IMR-90 (cell line): ENCODE measurements around the gene FGGY. TPM values are rescaled to one million over a fixed set of nuclear protein-coding genes. Genes with fewer than 3 reads are reported as not detected.

ENCODE experiments used
- ATAC-seq: fragments of 200-7000 bp; cut with Tn5 transposase; 2 replicates; pipeline ENCODE4 v1.9.1; 2020; ENCODE audit warnings: low read depth, mild to moderate bottlenecking, moderate library complexity
- BruUV-seq: library from RNA; stranded (reverse); fragments of 400-500 nt; replicated peaks from 2 replicates; lab custom pipeline; 2021; lab: Mats Ljungman, UMichigan
- CTCF ChIA-PET: fragments of 300-600 bp; formaldehyde crosslinking; extraction: SDS; loops from one replicate; lab custom pipeline; 2021; ENCODE audit warnings: antibody characterized with exemption; lab: Yijun Ruan, JAX
- POLR2A ChIA-PET: fragments of 300-600 bp; sonication (Branson Sonifier 250); formaldehyde crosslinking; loops from one replicate; lab custom pipeline; 2022; ENCODE audit warnings: antibody characterized with exemption; ENCODE audit not compliant: unreplicated experiment; lab: Charles Lee
- DNase-seq: peaks from one replicate; pipeline ENCODE4 v3.0.0; 2013
- H2AFZ ChIP-seq: replicated peaks from 2 replicates; pipeline ENCODE3; 2013; ENCODE audit warnings: low read length, mild to moderate bottlenecking; ENCODE audit not compliant: poor library complexity
- H2AK5ac ChIP-seq: 2 replicates; pipeline ENCODE4 v1.6.1; 2013; ENCODE audit warnings: low read depth, low read length, inconsistent platforms
- H2AK9ac ChIP-seq: replicated peaks from 2 replicates; pipeline ENCODE3; 2013; ENCODE audit warnings: mild to moderate bottlenecking, low read depth, low read length, moderate library complexity; ENCODE audit not compliant: poor library complexity
- H2BK120ac ChIP-seq: 2 replicates; pipeline ENCODE4 v1.6.1; 2013; ENCODE audit warnings: low read depth, low read length, inconsistent platforms
- H2BK15ac ChIP-seq: 3 replicates; pipeline ENCODE4 v1.6.1; 2013; ENCODE audit warnings: low read depth, low read length, inconsistent platforms
- H2BK20ac ChIP-seq: 2 replicates; pipeline ENCODE4 v1.6.1; 2013; ENCODE audit warnings: low read depth, mild to moderate bottlenecking, inconsistent platforms, low read length, moderate library complexity
- H2BK5ac ChIP-seq: 2 replicates; pipeline ENCODE4 v1.6.1; 2013; ENCODE audit warnings: mild to moderate bottlenecking, low read depth, low read length, inconsistent platforms; ENCODE audit not compliant: poor library complexity, severe bottlenecking
- H3K14ac ChIP-seq: replicated peaks from 2 replicates; pipeline ENCODE4 v1.6.1; 2013; ENCODE audit warnings: low read depth, low read length, inconsistent platforms
- H3K18ac ChIP-seq: 2 replicates; pipeline ENCODE4 v1.6.1; 2013; ENCODE audit warnings: low read depth, low read length, control low read depth
- H3K23ac ChIP-seq: 2 replicates; pipeline ENCODE4 v1.6.1; 2013; ENCODE audit warnings: low read depth, low read length, inconsistent platforms
- H3K27ac ChIP-seq: 2 replicates; pipeline ENCODE4 v1.5.1; 2013; ENCODE audit warnings: mild to moderate bottlenecking, control low read depth, low read length; ENCODE audit not compliant: insufficient read depth
- H3K27me3 ChIP-seq: 2 replicates; pipeline ENCODE4 v1.6.1; 2013; ENCODE audit warnings: low read length; ENCODE audit not compliant: control insufficient read depth, insufficient read depth
- H3K36me3 ChIP-seq: 2 replicates; pipeline ENCODE4 v1.6.1; 2013; ENCODE audit warnings: low read length, mixed read lengths; ENCODE audit not compliant: control insufficient read depth, insufficient read depth
- H3K4ac ChIP-seq: 2 replicates; pipeline ENCODE4 v1.6.1; 2013; ENCODE audit warnings: low read depth, low read length, inconsistent platforms
- H3K4me1 ChIP-seq: 2 replicates; pipeline ENCODE4 v1.6.1; 2013; ENCODE audit warnings: low read length, mixed read lengths; ENCODE audit not compliant: control insufficient read depth, insufficient read depth
- H3K4me2 ChIP-seq: 2 replicates; pipeline ENCODE4 v1.6.1; 2013; ENCODE audit warnings: low read depth, mild to moderate bottlenecking, control low read depth, low read length, moderate library complexity
- H3K4me3 ChIP-seq: 2 replicates; pipeline ENCODE4 v1.5.1; 2013; ENCODE audit warnings: low read depth, mild to moderate bottlenecking, control low read depth, low read length, moderate library complexity; ENCODE audit not compliant: insufficient read depth
- H3K56ac ChIP-seq: 2 replicates; pipeline ENCODE4 v1.6.1; 2013; ENCODE audit warnings: low read length, inconsistent platforms; ENCODE audit not compliant: insufficient read depth; ENCODE audit errors: extremely low read depth
- H3K79me1 ChIP-seq, 2 experiments: 2 replicates each; pipeline ENCODE4 v1.6.1; 2013; ENCODE audit warnings: low read length in 2 of 2, inconsistent platforms in 1 of 2, low read depth in 1 of 2
- H3K9ac ChIP-seq: 2 replicates; pipeline ENCODE4 v1.6.1; 2013; ENCODE audit warnings: low read depth, low read length, control low read depth
- H3K9me1 ChIP-seq: 2 replicates; pipeline ENCODE4 v1.6.1; 2013; ENCODE audit warnings: low read length, inconsistent platforms; ENCODE audit not compliant: insufficient read depth
- H3K9me3 ChIP-seq: 2 replicates; pipeline ENCODE4 v1.6.1; 2013; ENCODE audit warnings: low read length; ENCODE audit not compliant: control insufficient read depth, insufficient read depth
- H4K20me1 ChIP-seq: 2 replicates; pipeline ENCODE4 v1.6.1; 2013; ENCODE audit warnings: low read length, inconsistent platforms; ENCODE audit not compliant: insufficient read depth
- H4K5ac ChIP-seq: 2 replicates; pipeline ENCODE4 v1.6.1; 2013; ENCODE audit warnings: mild to moderate bottlenecking, low read depth, low read length, control low read depth
- H4K8ac ChIP-seq, 2 experiments: 2 replicates each; pipeline ENCODE4 v1.6.1; 2013; ENCODE audit warnings: low read depth in 2 of 2, low read length in 2 of 2, control low read depth in 1 of 2, inconsistent platforms in 1 of 2
- H4K91ac ChIP-seq: 2 replicates; pipeline ENCODE4 v1.6.1; 2013; ENCODE audit warnings: low read depth, low read length, inconsistent platforms; ENCODE audit not compliant: insufficient read depth
- CEBPB ChIP-seq: IDR thresholded peaks from 2 replicates; pipeline ENCODE4 v1.6.1; 2012; ENCODE audit warnings: low read depth, low read length, improper control_type of control experiment
- ELK1 ChIP-seq: fragments of 150-350 bp; IDR thresholded peaks from 2 replicates; pipeline ENCODE4 v1.6.1; 2016; ENCODE audit warnings: low read depth, mild to moderate bottlenecking, low read length, moderate library complexity, borderline replicate concordance
- MAZ ChIP-seq: IDR thresholded peaks from 2 replicates; pipeline ENCODE4 v1.6.1; 2012; ENCODE audit warnings: low read depth, mild to moderate bottlenecking, low read length, improper control_type of control experiment, moderate library complexity, borderline replicate concordance
- NFE2L2 ChIP-seq: fragments of 150-350 bp; IDR thresholded peaks from 2 replicates; pipeline ENCODE4 v1.6.1; 2016; ENCODE audit warnings: low read depth, mild to moderate bottlenecking, low read length
- RAD21 ChIP-seq: IDR thresholded peaks from 2 replicates; pipeline ENCODE4 v1.6.1; 2012; ENCODE audit warnings: low read length, improper control_type of control experiment
- RCOR1 ChIP-seq: IDR thresholded peaks from 2 replicates; pipeline ENCODE4 v1.6.1; 2012; ENCODE audit warnings: mild to moderate bottlenecking, low read length, improper control_type of control experiment; ENCODE audit not compliant: insufficient replicate concordance
- RFX5 ChIP-seq: IDR thresholded peaks from 2 replicates; pipeline ENCODE4 v1.8.0; 2012; ENCODE audit warnings: low read depth, mild to moderate bottlenecking, low read length, moderate library complexity
- dilution Hi-C: fragments of 300-500 bp; cut with HindIII; formaldehyde crosslinking; loops from one replicate; pipeline ENCODE4 v1.14.3; 2018; ENCODE audit warnings: low sequenced_read_pairs; ENCODE audit not compliant: unreplicated experiment
- in situ Hi-C: fragments of 300-500 bp; cut with MboI; formaldehyde crosslinking; loops from 3 replicates; pipeline ENCODE4 v1.14.3; 2019; ENCODE audit warnings: low sequenced_read_pairs, inconsistent platforms, mixed read lengths
- intact Hi-C: fragments of 100-400 bp; cut with micrococcal nuclease; formaldehyde crosslinking; loops from 2 replicates; pipeline ENCODE4 v1.10.0; 2022
- polyA plus RNA-seq, 3 experiments: library from polyadenylated mRNA; depleted of rRNA; stranded (reverse); fragments of >200 nt; gene quantifications; 2 replicates each; pipeline ENCODE4 v1.2.3, GENCODE V29; 2012; ENCODE audit warnings: low replicate concordance in 1 of 3
- total RNA-seq: library from RNA; depleted of rRNA; stranded (reverse); fragments of >200 nt; gene quantifications from 2 replicates; pipeline ENCODE4 v1.2.3, GENCODE V29; 2012
- TF ChIP-seq, protein P1 (sequence below): fragments of 150-350 bp; IDR thresholded peaks from 2 replicates; pipeline ENCODE4 v1.6.1; 2017; ENCODE audit warnings: mild to moderate bottlenecking, antibody characterized with exemption, low read length, low read depth

Gene FGGY
- total and polyA plus RNA-seq, 2 of the 4 experiments (the other 2 are of a cell fraction) = 5.6 to 14.0 TPM

- Histone ChIP-seq H3K27me3 (no peaks in the 10 kb centered on the region), H4K5ac (no peak overlapping the region), H2BK15ac (no peak overlapping the region), H3K18ac (no peak overlapping the region), H3K4me1 (no peaks in the 10 kb centered on the region), H3K9me1 (no peaks in the 10 kb centered on the region), H3K4me3 (no peak overlapping the region), H3K79me1 (no peaks in the 10 kb centered on the region), H2BK5ac (no peak overlapping the region), H3K9me3 (no peaks in the 10 kb centered on the region), H3K36me3 (no peaks in the 10 kb centered on the region), H2AK9ac (no peak overlapping the region), H2BK20ac (no peak overlapping the region), H3K4me2 (no peak overlapping the region), H3K9ac (no peak overlapping the region), H3K23ac (no peak overlapping the region), H4K91ac (no peak overlapping the region), H2AFZ (no peak overlapping the region), H4K20me1 (no peaks in the 10 kb centered on the region), H2BK120ac (no peak overlapping the region), H3K56ac (no peak overlapping the region), H3K14ac (no peak overlapping the region), H4K8ac (no peak overlapping the region), H2AK5ac (no peak overlapping the region), H3K4ac (no peak overlapping the region), H3K27ac (no peak overlapping the region)
- CTCF ChIA-PET = no interaction called here
- DNase-seq (no peak), ATAC-seq (no peak)
- TF ChIP-seq CEBPB = no peak
- no peak for TF ChIP-seq NFE2L2
- TF ChIP-seq RCOR1 = no peak
- no peak for TF ChIP-seq RFX5
- TF ChIP-seq ELK1 = no peak
- no peak for TF ChIP-seq MAZ
- TF ChIP-seq RAD21 = no peak
- TF ChIP-seq, protein P1, sequence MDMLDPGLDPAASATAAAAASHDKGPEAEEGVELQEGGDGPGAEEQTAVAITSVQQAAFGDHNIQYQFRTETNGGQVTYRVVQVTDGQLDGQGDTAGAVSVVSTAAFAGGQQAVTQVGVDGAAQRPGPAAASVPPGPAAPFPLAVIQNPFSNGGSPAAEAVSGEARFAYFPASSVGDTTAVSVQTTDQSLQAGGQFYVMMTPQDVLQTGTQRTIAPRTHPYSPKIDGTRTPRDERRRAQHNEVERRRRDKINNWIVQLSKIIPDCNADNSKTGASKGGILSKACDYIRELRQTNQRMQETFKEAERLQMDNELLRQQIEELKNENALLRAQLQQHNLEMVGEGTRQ = no peak
- intact Hi-C loops (no loop called here), in situ Hi-C loops (no loop called here), dilution Hi-C loops (no loop called here)
- POLR2A ChIA-PET = no interaction called here
- no TSS peak for BruUV-seq
These were observed 197.4 kb downstream of the FGGY start for GRCh38 chr1:59494145-59494833.
